ENCODE measurements around the gene ETV7.

Gene ETV7

GRCh38 chr6:36335465-36336207 lies 51.8 kb downstream of the ETV7 start:
- Mint-ChIP-seq H3K9me3 (no peaks in the 10 kb centered on the region), H3K4me1 (ENCODE audit: low read depth) (peaks cover 27% of the 10 kb centered on the region), H3K36me3 (ENCODE audit: low read depth) (no peaks in the 10 kb centered on the region), H3K4me3 (no peak overlapping the region), H3K27me3 (peaks cover 52% of the 10 kb centered on the region), H3K27ac (no peak overlapping the region)
- intact Hi-C loops (cut with micrococcal nuclease), result no loop called here

DNA sequence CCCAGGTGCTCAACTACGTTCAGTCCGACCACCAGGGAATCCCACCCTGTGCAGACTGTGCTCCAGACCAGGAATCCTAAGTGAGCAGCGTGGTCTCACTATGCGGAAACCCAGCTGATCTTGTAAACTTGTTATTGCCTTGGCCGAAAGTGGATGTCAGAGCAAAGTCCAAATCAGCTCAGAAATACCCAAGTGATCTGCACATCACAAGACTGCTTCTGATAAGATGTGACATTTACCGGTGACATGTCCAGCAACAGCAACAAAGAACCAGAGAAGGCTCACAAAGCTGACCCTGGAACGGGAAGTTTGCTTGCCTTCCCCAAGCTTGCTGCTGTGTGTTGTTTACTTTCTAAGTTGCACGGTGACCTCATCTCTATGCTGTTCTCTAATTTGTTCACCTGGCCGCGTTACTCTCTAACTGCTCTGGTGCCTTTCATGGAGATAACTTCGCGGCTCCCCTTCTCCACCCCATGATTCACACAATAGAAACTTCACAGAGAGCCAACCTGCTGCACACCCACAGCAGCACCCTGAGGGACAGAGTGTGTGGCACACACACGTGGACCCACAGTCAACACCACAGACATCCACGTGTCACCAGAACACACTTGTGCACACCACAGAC lies 52.5 kb downstream of the ETV7 start:
- H3K36me3 Mint-ChIP-seq (ENCODE audit: low read depth), result no peaks in the 10 kb centered on the region
- no peak overlapping the region for H3K27ac Mint-ChIP-seq
- H3K9me3 Mint-ChIP-seq, result no peaks in the 10 kb centered on the region
- peaks cover 20% of the 10 kb centered on the region for H3K4me1 Mint-ChIP-seq (ENCODE audit: low read depth)
- no peak overlapping the region for H3K4me3 Mint-ChIP-seq
- intact Hi-C loops (cut with micrococcal nuclease), result no loop called here
- H3K27me3 Mint-ChIP-seq, result peaks cover 45% of the 10 kb centered on the region

DNA sequence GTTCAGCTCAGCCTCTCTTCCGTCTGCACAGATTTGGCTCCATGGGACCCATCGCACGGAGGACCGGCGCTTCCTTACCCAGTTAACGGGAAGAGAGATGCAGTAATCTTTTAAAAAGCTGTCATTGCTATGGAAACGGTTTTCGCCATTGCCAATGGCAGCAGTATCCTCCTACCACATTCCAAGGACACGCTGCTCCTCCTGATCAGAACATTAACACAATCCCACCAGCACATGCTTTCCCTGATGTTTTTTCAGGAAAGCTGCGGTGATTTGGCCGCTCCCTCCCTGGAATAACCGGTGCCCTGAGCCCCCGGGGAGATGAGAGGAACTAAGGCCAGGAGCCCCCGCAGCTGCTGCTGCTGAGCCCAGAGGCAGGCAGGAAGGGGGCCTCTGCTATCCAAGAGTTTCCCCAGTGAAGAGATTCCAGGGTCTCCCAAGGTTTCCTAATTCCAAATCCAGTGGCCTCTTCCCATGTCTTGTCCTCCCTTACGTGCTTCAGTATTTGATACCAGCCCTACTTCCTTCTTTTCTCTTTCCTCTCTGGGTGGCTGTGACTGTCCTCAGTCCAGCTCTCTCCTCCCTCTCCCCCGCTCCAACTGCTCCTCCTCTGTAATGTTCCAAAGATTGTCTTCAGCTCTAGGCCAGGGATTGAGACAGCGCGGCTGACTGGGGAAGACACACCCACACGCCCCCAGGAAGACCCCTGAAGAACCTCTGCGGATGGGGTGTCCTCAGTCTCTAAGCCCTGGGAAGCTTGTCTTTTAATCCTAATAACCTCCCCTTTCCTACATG lies 53.3 kb downstream of the ETV7 start:
- H3K27me3 Mint-ChIP-seq, result peaks cover 41% of the 10 kb centered on the region
- peaks cover 25% of the 10 kb centered on the region for H3K4me1 Mint-ChIP-seq (ENCODE audit: low read depth)
- H3K27ac Mint-ChIP-seq, result no peak overlapping the region
- H3K9me3 Mint-ChIP-seq, result no peaks in the 10 kb centered on the region
- H3K36me3 Mint-ChIP-seq (ENCODE audit: low read depth), result no peaks in the 10 kb centered on the region
- H3K4me3 Mint-ChIP-seq, result no peak overlapping the region
- intact Hi-C loops (cut with micrococcal nuclease), result no loop called here

DNA sequence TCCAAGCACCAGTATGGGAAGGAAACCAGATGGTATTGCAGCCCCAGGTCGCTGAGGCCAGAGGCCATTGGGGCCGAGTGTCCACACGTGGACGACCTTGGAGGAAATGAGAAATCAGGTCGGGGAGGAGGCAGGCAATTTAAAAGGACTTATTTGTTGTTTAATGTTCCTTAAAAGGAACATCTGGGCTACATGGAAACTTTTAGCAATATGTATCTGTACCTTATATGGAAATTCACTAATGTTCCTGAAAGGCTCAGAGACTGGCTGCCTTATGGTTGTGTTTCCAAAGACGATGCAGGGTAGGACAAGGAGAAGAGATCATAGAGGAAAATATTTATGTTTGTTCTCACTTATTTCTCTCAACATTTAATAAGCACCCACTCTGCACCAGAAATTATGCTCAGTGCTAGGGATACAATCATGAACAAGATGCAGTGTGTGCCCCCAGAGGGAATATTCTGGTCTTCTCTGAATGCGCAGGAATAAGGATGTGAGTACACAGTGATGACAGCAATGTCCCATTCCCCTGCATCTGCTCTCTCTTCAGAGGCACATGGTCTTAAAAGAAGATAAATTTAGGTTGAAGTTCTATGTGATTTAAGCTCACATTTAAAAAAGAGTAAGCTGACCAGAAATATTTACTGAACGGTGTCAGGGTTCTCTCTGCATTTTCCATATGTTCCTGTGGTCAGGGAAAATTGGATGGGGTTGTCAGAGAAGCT lies 54.1 kb downstream of the ETV7 start:
- Mint-ChIP-seq H3K4me1 (ENCODE audit: low read depth) (peaks cover 25% of the 10 kb centered on the region), H3K4me3 (no peak overlapping the region)
- intact Hi-C loops (cut with micrococcal nuclease), result no loop called here

GRCh38 chr6:36331381-36331780 lies 56.1 kb downstream of the ETV7 start:
- Mint-ChIP-seq H3K4me1 (ENCODE audit: low read depth) (peaks cover 27% of the 10 kb centered on the region), H3K4me3 (no peak overlapping the region), H3K27ac (no peak overlapping the region), H3K27me3 (peaks cover 43% of the 10 kb centered on the region), H3K9me3 (no peaks in the 10 kb centered on the region), H3K36me3 (ENCODE audit: low read depth) (no peaks in the 10 kb centered on the region)
- intact Hi-C loops (cut with micrococcal nuclease), result no loop called here

More for the DNA sequence above, 54.1 kb downstream of the ETV7 start:
- H3K27ac Mint-ChIP-seq, result no peak overlapping the region
- no peaks in the 10 kb centered on the region for H3K9me3 Mint-ChIP-seq
- peaks cover 43% of the 10 kb centered on the region for H3K27me3 Mint-ChIP-seq
- no peaks in the 10 kb centered on the region for H3K36me3 Mint-ChIP-seq (ENCODE audit: low read depth)

GRCh38 chr6:36330366-36330765 lies 57.1 kb downstream of the ETV7 start:
- Mint-ChIP-seq H3K9me3 (no peaks in the 10 kb centered on the region), H3K27ac (no peak overlapping the region), H3K4me1 (ENCODE audit: low read depth) (peaks cover 27% of the 10 kb centered on the region), H3K36me3 (ENCODE audit: low read depth) (no peaks in the 10 kb centered on the region), H3K4me3 (no peak overlapping the region), H3K27me3 (peaks cover 43% of the 10 kb centered on the region)
- intact Hi-C loops (cut with micrococcal nuclease), result no loop called here

GRCh38 chr6:36329798-36330291 lies 57.6 kb downstream of the ETV7 start:
- Mint-ChIP-seq H3K4me1 (ENCODE audit: low read depth) (peaks cover 22% of the 10 kb centered on the region), H3K27me3 (peaks cover 40% of the 10 kb centered on the region), H3K9me3 (no peaks in the 10 kb centered on the region), H3K4me3 (no peak overlapping the region), H3K27ac (no peak overlapping the region), H3K36me3 (ENCODE audit: low read depth) (no peaks in the 10 kb centered on the region)
- intact Hi-C loops (cut with micrococcal nuclease), result no loop called here

DNA sequence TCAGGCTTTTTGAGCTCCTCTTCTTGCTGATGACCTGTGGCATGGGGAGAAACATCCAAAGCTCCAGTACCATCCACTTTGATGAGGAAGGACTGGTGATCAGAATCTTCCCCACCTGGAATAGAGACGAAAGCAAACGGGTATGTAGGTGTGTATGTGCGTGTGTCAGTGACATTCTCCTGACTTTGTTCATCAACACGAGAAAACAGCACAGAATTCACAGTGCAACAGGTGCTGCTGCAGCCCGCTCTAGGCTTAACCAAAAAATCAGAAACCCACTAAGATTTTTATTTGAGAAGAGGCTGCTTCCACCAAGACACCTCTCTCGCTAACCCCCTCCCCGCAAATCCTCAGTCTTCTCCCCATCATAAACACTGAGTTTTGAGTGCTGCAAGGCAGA lies 58.9 kb downstream of the ETV7 start:
- Mint-ChIP-seq H3K4me1 (ENCODE audit: low read depth) (peaks cover 12% of the 10 kb centered on the region), H3K9me3 (no peaks in the 10 kb centered on the region), H3K4me3 (no peak overlapping the region), H3K27ac (no peak overlapping the region), H3K36me3 (ENCODE audit: low read depth) (no peaks in the 10 kb centered on the region), H3K27me3 (peaks cover 29% of the 10 kb centered on the region)
- intact Hi-C loops (cut with micrococcal nuclease), result no loop called here

DNA sequence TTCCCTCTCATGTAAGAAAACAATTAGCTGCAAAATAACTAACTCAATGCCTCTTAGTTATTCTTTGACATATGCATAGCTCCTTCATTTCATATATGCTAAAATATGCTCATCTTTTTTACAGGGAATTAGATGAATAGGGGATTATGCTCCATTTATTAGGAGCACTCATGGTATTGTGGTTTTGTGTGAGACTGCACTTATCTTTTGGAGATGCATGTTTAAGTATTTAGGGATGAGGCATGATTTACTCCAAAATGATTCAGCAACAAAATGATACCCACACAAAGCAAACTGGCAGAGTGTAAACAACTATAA lies 59.6 kb downstream of the ETV7 start:
- no peak overlapping the region for H3K27ac Mint-ChIP-seq
- H3K4me3 Mint-ChIP-seq, result no peak overlapping the region
- peaks cover 23% of the 10 kb centered on the region for H3K27me3 Mint-ChIP-seq
- intact Hi-C loops (cut with micrococcal nuclease), result no loop called here
- H3K4me1 Mint-ChIP-seq (ENCODE audit: low read depth), result peaks cover 16% of the 10 kb centered on the region
- H3K9me3 Mint-ChIP-seq, result no peaks in the 10 kb centered on the region
- H3K36me3 Mint-ChIP-seq (ENCODE audit: low read depth), result no peaks in the 10 kb centered on the region

GRCh38 chr6:36327226-36327918 lies 60.1 kb downstream of the ETV7 start:
- H3K4me1 Mint-ChIP-seq (ENCODE audit: low read depth), result peaks cover 17% of the 10 kb centered on the region
- no peak overlapping the region for H3K27ac Mint-ChIP-seq
- no peak overlapping the region for H3K4me3 Mint-ChIP-seq
- peaks cover 22% of the 10 kb centered on the region for H3K27me3 Mint-ChIP-seq
- intact Hi-C loops (cut with micrococcal nuclease), result no loop called here
- H3K9me3 Mint-ChIP-seq, result no peaks in the 10 kb centered on the region
- no peaks in the 10 kb centered on the region for H3K36me3 Mint-ChIP-seq (ENCODE audit: low read depth)

DNA sequence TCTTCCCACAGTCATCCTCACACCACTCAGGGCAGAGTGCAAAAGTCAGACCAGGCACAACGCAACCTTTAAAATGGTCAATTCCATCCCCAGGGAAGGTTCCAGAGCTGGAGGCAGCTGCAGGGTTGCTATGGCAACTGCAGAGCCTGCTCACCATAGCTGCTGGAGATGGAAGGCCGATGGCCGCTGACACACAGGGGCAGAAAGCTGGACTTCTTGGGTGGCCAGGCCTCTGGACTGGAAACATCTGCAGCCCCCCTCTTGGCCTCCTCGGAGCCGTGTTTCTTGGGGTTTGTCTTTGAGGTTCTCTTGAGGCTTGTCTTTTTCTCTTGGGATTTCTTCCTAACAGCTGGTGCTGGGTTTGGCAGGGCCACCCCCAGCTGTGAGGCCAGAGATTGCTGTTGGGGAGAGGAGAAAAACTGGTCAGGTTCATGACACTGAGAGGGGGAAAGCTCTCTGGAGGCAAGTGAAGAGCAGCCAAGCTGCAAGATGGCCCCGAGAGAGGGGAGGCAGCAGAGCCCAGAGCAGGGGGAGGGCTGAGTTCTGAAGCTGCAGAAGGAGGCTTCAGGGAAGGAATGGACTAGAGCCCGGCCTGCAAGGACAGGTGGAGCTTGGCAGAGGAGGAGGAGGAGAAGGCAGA lies 61.0 kb downstream of the ETV7 start:
- Mint-ChIP-seq H3K27ac (no peak overlapping the region), H3K27me3 (peaks cover 18% of the 10 kb centered on the region), H3K9me3 (no peaks in the 10 kb centered on the region), H3K36me3 (ENCODE audit: low read depth) (no peaks in the 10 kb centered on the region), H3K4me1 (ENCODE audit: low read depth) (peaks cover 17% of the 10 kb centered on the region), H3K4me3 (no peak overlapping the region)
- intact Hi-C loops (cut with micrococcal nuclease), result no loop called here

DNA sequence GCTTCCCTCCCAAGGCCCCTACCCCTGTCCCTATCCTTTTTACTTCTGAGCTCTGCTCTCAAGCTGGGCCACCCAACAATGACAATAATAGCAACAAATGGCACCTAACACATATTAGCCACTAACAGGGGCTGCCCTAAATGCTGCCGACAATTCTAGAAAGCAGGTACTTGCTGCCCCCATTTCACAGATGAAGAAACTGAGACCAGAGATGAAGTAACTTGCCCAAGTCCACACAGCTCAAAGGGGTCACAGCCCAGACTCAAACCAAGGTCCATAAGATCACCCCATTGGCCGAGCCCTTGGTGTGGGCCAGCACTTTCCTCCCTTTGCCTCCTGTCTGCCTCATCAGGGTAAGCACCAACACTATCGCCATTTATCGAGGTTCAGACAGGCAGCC lies 62.8 kb downstream of the ETV7 start:
- Mint-ChIP-seq H3K4me1 (ENCODE audit: low read depth) (peaks cover 15% of the 10 kb centered on the region), H3K36me3 (ENCODE audit: low read depth) (no peaks in the 10 kb centered on the region), H3K27ac (no peak overlapping the region), H3K27me3 (peaks cover 19% of the 10 kb centered on the region), H3K4me3 (no peak overlapping the region), H3K9me3 (no peaks in the 10 kb centered on the region)
- intact Hi-C loops (cut with micrococcal nuclease), result no loop called here

GRCh38 chr6:36324191-36324590 lies 63.3 kb downstream of the ETV7 start:
- peaks cover 16% of the 10 kb centered on the region for H3K27me3 Mint-ChIP-seq
- intact Hi-C loops (cut with micrococcal nuclease), result no loop called here
- H3K4me1 Mint-ChIP-seq (ENCODE audit: low read depth), result peaks cover 12% of the 10 kb centered on the region
- H3K36me3 Mint-ChIP-seq (ENCODE audit: low read depth), result no peaks in the 10 kb centered on the region
- no peaks in the 10 kb centered on the region for H3K9me3 Mint-ChIP-seq
- no peak overlapping the region for H3K4me3 Mint-ChIP-seq
- no peak overlapping the region for H3K27ac Mint-ChIP-seq
